ENCODE measurements around the gene RHBDF2.
"Not testable (repeated sequence)": the region's sequence is repeated elsewhere in the genome, so short reads cannot be mapped to it uniquely, and the experiment has no call there.

Gene RHBDF2

GRCh38 chr17:76530811-76531485, 29.7 kb upstream of the RHBDF2 start:
- H3K4me1 ChIP-seq (ENCODE audit: control insufficient read depth in 2 of 2, insufficient read depth in 2 of 2, low read length in 2 of 2), result peaks cover 35 to 44% of the 10 kb centered on the region in 2 donors
- no peaks in the 10 kb centered on the region for H3K36me3 ChIP-seq (ENCODE audit: control insufficient read depth in 2 of 2, insufficient read depth in 2 of 2, low read length in 2 of 2)
- H3K27ac ChIP-seq (ENCODE audit: low read depth in 2 of 2, low read length in 2 of 2), result peak overlapping the region; percentile 73 to 86
- peak overlapping the region; percentile 16 to 32 for H3K9ac ChIP-seq (ENCODE audit: low read depth in 1 of 2, low read length in 2 of 2)
- no peak overlapping the region for H3K4me3 ChIP-seq (ENCODE audit: low read length in 2 of 2)
- no peaks in the 10 kb centered on the region for H3K9me3 ChIP-seq (ENCODE audit: control insufficient read depth in 2 of 2, low read length in 2 of 2)
- H3K27me3 ChIP-seq (ENCODE audit: control insufficient read depth in 2 of 2, insufficient read depth in 2 of 2, low read length in 2 of 2), result peaks cover 0 to under 1% of the 10 kb centered on the region in 2 donors

- H3K9ac ChIP-seq (ENCODE audit: low read depth in 1 of 2, low read length in 2 of 2), result peak overlapping the region; percentile 16 to 32
- no peaks in the 10 kb centered on the region for H3K9me3 ChIP-seq (ENCODE audit: control insufficient read depth in 2 of 2, low read length in 2 of 2)
- peak overlapping the region in 1 of 2 donors; percentile 31 for H3K4me3 ChIP-seq (ENCODE audit: low read length in 2 of 2)
- no peaks in the 10 kb centered on the region for H3K36me3 ChIP-seq (ENCODE audit: control insufficient read depth in 2 of 2, insufficient read depth in 2 of 2, low read length in 2 of 2)
- peak overlapping the region; percentile 73 to 86 for H3K27ac ChIP-seq (ENCODE audit: low read depth in 2 of 2, low read length in 2 of 2)
- no peaks in the 10 kb centered on the region for H3K27me3 ChIP-seq (ENCODE audit: control insufficient read depth in 2 of 2, insufficient read depth in 2 of 2, low read length in 2 of 2)
- H3K4me1 ChIP-seq (ENCODE audit: control insufficient read depth in 2 of 2, insufficient read depth in 2 of 2, low read length in 2 of 2), result peaks cover 35 to 44% of the 10 kb centered on the region in 2 donors
Observed at GRCh38 chr17:76530095-76530723, 29.0 kb upstream of the RHBDF2 start.

DNA sequence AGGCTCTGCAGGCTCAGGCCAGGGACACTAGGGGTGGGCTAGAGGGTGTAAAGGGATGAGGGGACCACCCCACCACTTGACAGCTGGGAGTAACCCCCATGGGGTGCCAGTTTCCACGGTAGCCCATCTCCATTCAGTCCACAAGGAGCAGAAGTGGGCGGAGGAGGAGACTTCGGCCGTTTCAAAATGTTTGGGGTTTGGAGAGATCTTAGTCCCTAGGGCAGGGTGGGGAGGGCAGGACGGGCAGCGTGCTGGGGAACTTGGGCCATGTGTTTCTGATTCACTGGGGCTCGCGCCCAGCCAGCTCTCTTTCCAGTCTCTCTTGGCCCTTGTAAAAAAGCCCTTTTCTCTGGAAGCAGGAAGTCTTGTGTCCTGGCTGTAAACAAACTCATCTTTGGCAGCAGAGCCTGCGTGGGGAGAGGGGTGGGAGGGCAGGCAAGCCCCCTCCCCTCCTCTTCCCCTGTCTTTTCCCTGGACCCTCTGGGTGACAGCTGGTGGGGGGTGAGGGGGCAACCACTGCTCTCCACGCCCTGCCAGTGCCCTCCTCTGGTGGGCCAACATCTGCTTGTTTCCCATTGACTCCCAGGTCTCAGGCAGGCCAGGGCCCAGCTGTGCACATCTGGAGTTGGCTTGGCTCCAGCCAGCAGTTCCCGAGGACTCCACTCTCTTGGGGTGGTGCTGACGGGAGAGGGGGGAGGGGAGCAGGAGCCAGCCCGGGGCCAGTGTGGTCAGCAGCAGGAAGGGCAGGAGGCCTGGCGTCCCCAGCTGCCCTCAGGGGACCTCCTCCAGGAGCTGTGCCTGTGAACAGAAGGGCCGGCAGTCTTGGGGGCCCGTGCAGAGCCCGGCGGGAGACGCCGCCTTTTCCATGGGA, 28.2 kb upstream of the RHBDF2 start:
- Histone ChIP-seq H3K4me1 (ENCODE audit: control insufficient read depth in 2 of 2, insufficient read depth in 2 of 2, low read length in 2 of 2) (peaks cover 43 to 50% of the 10 kb centered on the region in 2 donors), H3K27ac (ENCODE audit: low read depth in 2 of 2, low read length in 2 of 2) (peak overlapping the region; percentile 73 to 86), H3K27me3 (ENCODE audit: control insufficient read depth in 2 of 2, insufficient read depth in 2 of 2, low read length in 2 of 2) (no peaks in the 10 kb centered on the region), H3K36me3 (ENCODE audit: control insufficient read depth in 2 of 2, insufficient read depth in 2 of 2, low read length in 2 of 2) (no peaks in the 10 kb centered on the region), H3K9me3 (ENCODE audit: control insufficient read depth in 2 of 2, low read length in 2 of 2) (no peaks in the 10 kb centered on the region), H3K4me3 (ENCODE audit: low read length in 2 of 2) (peak overlapping the region in 1 of 2 donors; percentile 27), H3K9ac (ENCODE audit: low read depth in 1 of 2, low read length in 2 of 2) (peak overlapping the region in 1 of 2 donors; percentile 53)

DNA sequence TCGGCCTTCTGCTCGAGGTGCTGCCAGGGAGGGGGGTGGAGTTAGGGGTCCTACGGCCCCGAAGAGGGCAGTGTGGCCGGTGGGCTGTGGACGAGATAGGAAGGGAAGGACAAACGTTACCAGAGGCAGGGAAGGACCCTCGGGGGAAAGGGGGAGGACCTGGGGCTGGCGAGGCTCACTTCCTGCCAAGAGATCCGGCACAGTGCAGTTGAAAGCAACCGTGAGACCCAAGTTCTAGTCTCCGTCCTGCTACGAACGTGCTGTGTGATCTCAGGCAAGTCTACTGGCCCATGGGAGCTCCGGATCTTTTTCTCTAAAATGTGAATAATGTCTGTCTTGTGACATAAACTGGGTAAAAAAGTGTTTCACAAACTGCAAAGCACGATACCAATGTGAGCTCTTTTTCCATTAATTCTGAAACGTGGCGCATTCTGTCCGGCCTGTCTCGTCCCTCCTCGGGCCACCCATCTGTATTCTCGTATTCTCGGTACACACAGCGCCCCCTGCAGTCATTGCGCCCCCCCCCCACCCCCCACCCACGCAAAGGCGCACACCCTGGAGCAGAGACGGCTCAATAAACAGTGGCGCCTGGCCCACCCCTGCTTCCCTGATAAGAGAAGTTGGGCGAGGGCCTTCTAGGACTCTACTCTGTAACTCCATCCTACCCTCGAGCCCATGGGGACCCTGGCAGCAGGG, 27.5 kb upstream of the RHBDF2 start:
- H3K36me3 ChIP-seq (ENCODE audit: control insufficient read depth in 2 of 2, insufficient read depth in 2 of 2, low read length in 2 of 2), result no peaks in the 10 kb centered on the region
- H3K9me3 ChIP-seq (ENCODE audit: control insufficient read depth in 2 of 2, low read length in 2 of 2), result no peaks in the 10 kb centered on the region
- peak overlapping the region; percentile 4 to 37 for H3K4me3 ChIP-seq (ENCODE audit: low read length in 2 of 2)
- peak overlapping the region; percentile 32 to 53 for H3K9ac ChIP-seq (ENCODE audit: low read depth in 1 of 2, low read length in 2 of 2)
- H3K27me3 ChIP-seq (ENCODE audit: control insufficient read depth in 2 of 2, insufficient read depth in 2 of 2, low read length in 2 of 2), result no peaks in the 10 kb centered on the region
- peaks cover 44 to 51% of the 10 kb centered on the region in 2 donors for H3K4me1 ChIP-seq (ENCODE audit: control insufficient read depth in 2 of 2, insufficient read depth in 2 of 2, low read length in 2 of 2)
- H3K27ac ChIP-seq (ENCODE audit: low read depth in 2 of 2, low read length in 2 of 2), result peak overlapping the region; percentile 73 to 86

- H3K9me3 ChIP-seq (ENCODE audit: control insufficient read depth in 2 of 2, low read length in 2 of 2), result no peaks in the 10 kb centered on the region
- no peaks in the 10 kb centered on the region for H3K27me3 ChIP-seq (ENCODE audit: control insufficient read depth in 2 of 2, insufficient read depth in 2 of 2, low read length in 2 of 2)
- H3K27ac ChIP-seq (ENCODE audit: low read depth in 2 of 2, low read length in 2 of 2), result peak overlapping the region; percentile 73 to 86
- no peaks in the 10 kb centered on the region for H3K36me3 ChIP-seq (ENCODE audit: control insufficient read depth in 2 of 2, insufficient read depth in 2 of 2, low read length in 2 of 2)
- peak overlapping the region; percentile 4 to 37 for H3K4me3 ChIP-seq (ENCODE audit: low read length in 2 of 2)
- H3K4me1 ChIP-seq (ENCODE audit: control insufficient read depth in 2 of 2, insufficient read depth in 2 of 2, low read length in 2 of 2), result peaks cover 47 to 50% of the 10 kb centered on the region in 2 donors
- H3K9ac ChIP-seq (ENCODE audit: low read depth in 1 of 2, low read length in 2 of 2), result peak overlapping the region; percentile 13 to 32
Observed at GRCh38 chr17:76528156-76528527, 26.9 kb upstream of the RHBDF2 start.

DNA sequence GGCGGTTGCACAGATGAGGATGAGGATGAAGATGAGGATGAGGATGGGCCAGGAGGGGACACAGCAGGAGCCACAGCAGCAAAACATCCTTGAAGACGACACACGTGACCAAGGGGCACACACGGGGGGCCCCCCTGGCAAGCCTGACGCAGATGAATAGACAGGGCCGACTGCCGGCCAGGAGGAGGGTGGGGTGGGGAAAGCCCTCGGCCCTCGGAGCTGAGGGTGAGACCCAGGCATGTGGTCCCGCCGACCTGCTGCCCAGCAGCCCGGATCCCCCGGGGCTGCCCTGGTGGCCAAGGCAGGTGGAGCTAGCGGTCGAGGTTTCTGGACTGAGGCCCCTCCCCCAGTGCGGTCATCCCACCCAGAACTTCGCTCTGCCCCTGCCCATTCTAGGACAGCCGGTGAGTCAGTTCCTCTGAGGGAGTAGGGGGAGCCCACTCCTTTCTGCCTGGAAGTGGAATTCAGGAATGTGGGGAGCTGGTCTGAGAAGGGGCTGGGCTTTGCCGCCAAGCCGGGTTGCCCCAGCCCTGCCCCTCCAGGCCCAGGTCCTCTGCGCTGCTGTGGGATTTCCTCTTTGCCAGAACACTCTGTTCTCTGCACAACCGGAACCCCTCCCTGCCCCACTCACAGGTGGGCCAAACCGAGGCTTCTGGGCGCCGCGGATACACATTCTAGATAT, 26.3 kb upstream of the RHBDF2 start:
- H3K4me3 ChIP-seq (ENCODE audit: low read length in 2 of 2), result peak overlapping the region in 1 of 2 donors; percentile 26
- peak overlapping the region; percentile 8 to 24 for H3K9ac ChIP-seq (ENCODE audit: low read depth in 1 of 2, low read length in 2 of 2)
- peaks cover 0 to 4% of the 10 kb centered on the region in 2 donors for H3K27me3 ChIP-seq (ENCODE audit: control insufficient read depth in 2 of 2, insufficient read depth in 2 of 2, low read length in 2 of 2)
- peaks cover 42 to 45% of the 10 kb centered on the region in 2 donors for H3K4me1 ChIP-seq (ENCODE audit: control insufficient read depth in 2 of 2, insufficient read depth in 2 of 2, low read length in 2 of 2)
- H3K36me3 ChIP-seq (ENCODE audit: control insufficient read depth in 2 of 2, insufficient read depth in 2 of 2, low read length in 2 of 2), result no peaks in the 10 kb centered on the region
- H3K27ac ChIP-seq (ENCODE audit: low read depth in 2 of 2, low read length in 2 of 2), result peak overlapping the region; percentile 52 to 73
- no peaks in the 10 kb centered on the region for H3K9me3 ChIP-seq (ENCODE audit: control insufficient read depth in 2 of 2, low read length in 2 of 2)

DNA sequence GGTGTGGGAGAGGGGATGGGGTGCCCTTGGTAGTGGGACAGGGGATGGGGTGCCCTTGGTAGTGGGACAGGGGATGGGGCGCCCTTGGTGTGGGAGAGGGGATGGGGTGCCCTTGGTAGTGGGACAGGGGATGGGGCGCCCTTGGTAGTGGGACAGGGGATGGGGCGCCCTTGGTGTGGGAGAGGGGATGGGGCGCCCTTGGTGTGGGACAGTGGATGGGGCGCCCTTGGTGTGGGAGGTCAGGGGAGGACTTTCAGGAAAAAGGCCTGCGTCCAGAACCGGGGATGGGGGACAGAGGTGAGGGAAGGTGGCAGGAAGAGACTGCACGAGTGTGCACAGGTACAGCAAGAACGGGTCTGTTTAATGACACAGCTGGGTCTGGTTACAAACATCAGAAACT, 25.8 kb upstream of the RHBDF2 start:
- H3K4me3 ChIP-seq (ENCODE audit: low read length in 2 of 2), result peak overlapping the region in 1 of 2 donors; percentile 26
- H3K27me3 ChIP-seq (ENCODE audit: control insufficient read depth in 2 of 2, insufficient read depth in 2 of 2, low read length in 2 of 2); H3K9me3 ChIP-seq (ENCODE audit: control insufficient read depth in 2 of 2, low read length in 2 of 2); H3K36me3 ChIP-seq (ENCODE audit: control insufficient read depth in 2 of 2, insufficient read depth in 2 of 2, low read length in 2 of 2): not testable (repeated sequence)
- H3K9ac ChIP-seq (ENCODE audit: low read depth in 1 of 2, low read length in 2 of 2), result peak overlapping the region; percentile 8 to 24
- peak overlapping the region; percentile 52 to 73 for H3K27ac ChIP-seq (ENCODE audit: low read depth in 2 of 2, low read length in 2 of 2)
- H3K4me1 ChIP-seq (ENCODE audit: control insufficient read depth in 2 of 2, insufficient read depth in 2 of 2, low read length in 2 of 2), result peaks cover 42 to 45% of the 10 kb centered on the region in 2 donors

- not testable (repeated sequence) for H3K4me3 ChIP-seq (ENCODE audit: low read length in 2 of 2); H3K27me3 ChIP-seq (ENCODE audit: control insufficient read depth in 2 of 2, insufficient read depth in 2 of 2, low read length in 2 of 2); H3K9ac ChIP-seq (ENCODE audit: low read depth in 1 of 2, low read length in 2 of 2); H3K27ac ChIP-seq (ENCODE audit: low read depth in 2 of 2, low read length in 2 of 2); H3K36me3 ChIP-seq (ENCODE audit: control insufficient read depth in 2 of 2, insufficient read depth in 2 of 2, low read length in 2 of 2); H3K9me3 ChIP-seq (ENCODE audit: control insufficient read depth in 2 of 2, low read length in 2 of 2)
- peaks cover 33 to 36% of the 10 kb centered on the region in 2 donors for H3K4me1 ChIP-seq (ENCODE audit: control insufficient read depth in 2 of 2, insufficient read depth in 2 of 2, low read length in 2 of 2)
Observed at GRCh38 chr17:76525513-76525833, 24.2 kb upstream of the RHBDF2 start.
